Neural progenitor cell (in vitro differentiated cells): ENCODE measurements around the gene PLEKHJ1. TPM values are rescaled to one million over a fixed set of nuclear protein-coding genes. Genes with fewer than 3 reads are reported as not detected.
"Not testable (repeated sequence)": the region's sequence is repeated elsewhere in the genome, so short reads cannot be mapped to it uniquely, and the experiment has no call there.

Source experiments
- DNase-seq: peaks from one replicate; pipeline ENCODE4 v3.0.0-alpha.2; 2016; ENCODE audit warnings: low spot score
- H2AFZ ChIP-seq: fragments of 200-600 bp; sonication (generic); replicated peaks from 2 replicates; pipeline ENCODE4 v1.6.1; 2016; ENCODE audit warnings: antibody characterized with exemption
- H3F3A ChIP-seq: fragments of 200-600 bp; sonication (generic); 2 replicates; pipeline ENCODE4 v1.6.1; 2016; ENCODE audit warnings: antibody characterized with exemption, low read depth
- H3K27ac ChIP-seq: fragments of 200-600 bp; sonication (generic); 2 replicates; pipeline ENCODE4 v1.5.1; 2016; ENCODE audit warnings: mild to moderate bottlenecking
- H3K27me3 ChIP-seq: fragments of 200-600 bp; sonication (generic); 2 replicates; pipeline ENCODE4 v1.6.1; 2016; ENCODE audit warnings: mild to moderate bottlenecking, moderate library complexity
- H3K36me3 ChIP-seq: fragments of 200-600 bp; sonication (generic); 2 replicates; pipeline ENCODE4 v1.5.1; 2016
- H3K4me1 ChIP-seq: fragments of 200-600 bp; sonication (generic); 2 replicates; pipeline ENCODE4 v1.6.1; 2016; ENCODE audit warnings: mixed run types
- H3K4me2 ChIP-seq: fragments of 200-600 bp; sonication (generic); 2 replicates; pipeline ENCODE4 v1.6.1; 2016
- H3K4me3 ChIP-seq: fragments of 200-600 bp; sonication (generic); 2 replicates; pipeline ENCODE4 v1.5.1; 2016
- H3K79me2 ChIP-seq: fragments of 200-600 bp; sonication (generic); 2 replicates; pipeline ENCODE4 v1.6.1; 2016; ENCODE audit warnings: low read depth
- H3K9ac ChIP-seq: fragments of 200-600 bp; sonication (generic); 2 replicates; pipeline ENCODE4 v1.6.1; 2016
- H3K9me3 ChIP-seq: fragments of 200-600 bp; sonication (generic); 2 replicates; pipeline ENCODE4 v1.5.1; 2016; ENCODE audit warnings: low read depth
- H4K20me1 ChIP-seq: fragments of 200-600 bp; sonication (generic); 2 replicates; pipeline ENCODE4 v1.6.1; 2016; ENCODE audit warnings: low read depth
- H3K27ac Mint-ChIP-seq: 3 replicates; pipeline ENCODE4 v1.8.0; 2021; ENCODE audit warnings: mixed read lengths
- H3K27me3 Mint-ChIP-seq: 2 replicates; pipeline ENCODE4 v1.8.0; 2022; ENCODE audit warnings: low read depth, mild to moderate bottlenecking, inconsistent platforms, moderate library complexity, mixed read lengths; ENCODE audit not compliant: insufficient read depth
- H3K36me3 Mint-ChIP-seq: 3 replicates; pipeline ENCODE4 v1.8.0; 2021; ENCODE audit warnings: mixed read lengths
- H3K4me1 Mint-ChIP-seq: 3 replicates; pipeline ENCODE4 v1.8.0; 2021; ENCODE audit warnings: mixed read lengths
- H3K4me3 Mint-ChIP-seq: 3 replicates; pipeline ENCODE4 v1.8.0; 2021; ENCODE audit warnings: mild to moderate bottlenecking, moderate library complexity, mixed read lengths
- H3K9me3 Mint-ChIP-seq: 3 replicates; pipeline ENCODE4 v1.8.0; 2020; ENCODE audit warnings: mixed read lengths
- EZH2 ChIP-seq: fragments of 200-600 bp; sonication (generic); IDR thresholded peaks from 2 replicates; pipeline ENCODE4 v1.6.1; 2017; ENCODE audit warnings: antibody characterized with exemption, mild to moderate bottlenecking, moderate library complexity
- EZH2phosphoT487 ChIP-seq: fragments of 200-600 bp; sonication (generic); IDR thresholded peaks from 2 replicates; pipeline ENCODE4 v1.6.1; 2017; ENCODE audit warnings: antibody characterized with exemption
- total RNA-seq: library from RNA; depleted of rRNA; stranded (reverse); fragments of >200 nt; gene quantifications from 2 replicates; pipeline ENCODE4 v1.2.3, GENCODE V29; 2015; ENCODE audit warnings: low replicate concordance
- TF ChIP-seq, protein P1 (sequence below): fragments of 200-600 bp; sonication (generic); IDR thresholded peaks from 2 replicates; pipeline ENCODE4 v1.5.1; 2017; ENCODE audit warnings: antibody characterized with exemption, mild to moderate bottlenecking

PLEKHJ1 gene
- total RNA-seq, 1 donor from 2014 or later = 77.6 TPM

DNA sequence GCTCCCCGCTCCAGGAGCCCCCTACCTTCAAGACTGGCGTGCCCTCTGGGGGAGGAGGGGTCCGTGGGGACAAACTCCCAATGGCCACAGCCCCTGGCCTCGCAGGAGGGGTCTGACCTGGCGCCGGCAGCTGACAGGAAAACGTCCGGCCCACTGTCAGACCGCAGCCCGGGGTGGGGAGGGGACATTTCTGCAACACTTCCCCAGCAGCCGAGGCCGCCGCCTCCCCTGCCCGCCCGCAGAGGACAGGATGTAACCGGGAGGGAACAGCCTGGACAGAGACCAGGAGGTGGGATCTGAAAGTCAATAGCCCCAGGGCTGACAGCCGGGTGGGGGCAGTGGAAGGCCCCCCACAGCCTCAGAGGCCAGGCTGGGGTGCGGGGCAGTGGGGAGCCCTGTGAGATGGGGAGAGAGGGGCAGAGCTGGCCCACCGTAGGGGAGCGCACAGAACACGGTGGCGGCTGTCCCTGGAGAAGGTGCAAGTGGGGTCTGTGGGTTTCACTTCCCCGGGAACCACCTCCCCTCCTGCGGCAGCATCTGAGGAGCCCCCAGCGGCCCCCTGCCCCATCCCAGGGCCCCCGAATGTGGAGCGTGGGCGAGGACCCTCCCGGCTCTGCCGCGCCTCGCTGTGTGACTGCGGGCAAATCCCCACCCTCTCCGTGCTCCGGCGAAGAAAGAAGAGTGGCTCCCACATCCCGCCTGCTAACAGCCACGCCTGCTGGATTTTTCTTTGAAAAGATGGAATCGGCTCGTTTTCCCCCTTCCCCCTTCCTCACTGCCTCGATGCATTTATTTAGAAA, 46.1 kb upstream of the PLEKHJ1 start, which contains the start of gene PEAK3:
Gene PEAK3 (minus strand): TSS at position 114 of the 800 bp plus-strand sequence. CDS start 1,244 bp downstream, outside the sequence.
- Mint-ChIP-seq H3K4me1 (peaks cover 9% of the 10 kb centered on the region), H3K9me3 (peaks cover 3% of the 10 kb centered on the region), H3K27me3 (peaks cover 10% of the 10 kb centered on the region), H3K36me3 (no peaks in the 10 kb centered on the region), H3K27ac (peak within 1 kb of the TSS; percentile 47), H3K4me3 (peak within 1 kb of the TSS; percentile 71)
- Histone ChIP-seq H3K4me3 (peak within 1 kb of the TSS; percentile 40), H3K9me3 (no peaks in the 10 kb centered on the region), H2AFZ (no peak within 1 kb of the TSS), H3K79me2 (no peaks in the 10 kb centered on the region), H3K4me2 (peak within 1 kb of the TSS; percentile 78), H3F3A (peaks cover 7% of the 10 kb centered on the region), H3K9ac (no peak within 1 kb of the TSS), H4K20me1 (peaks cover 5% of the 10 kb centered on the region), H3K36me3 (no peaks in the 10 kb centered on the region), H3K4me1 (peaks cover 9% of the 10 kb centered on the region), H3K27me3 (peaks cover 59% of the 10 kb centered on the region), H3K27ac (no peak within 1 kb of the TSS)
- DNase-seq = peak; percentile 62
- TF ChIP-seq EZH2phosphoT487 = peak; percentile 39
- peak; percentile 67 for TF ChIP-seq EZH2
- TF ChIP-seq, protein P1, sequence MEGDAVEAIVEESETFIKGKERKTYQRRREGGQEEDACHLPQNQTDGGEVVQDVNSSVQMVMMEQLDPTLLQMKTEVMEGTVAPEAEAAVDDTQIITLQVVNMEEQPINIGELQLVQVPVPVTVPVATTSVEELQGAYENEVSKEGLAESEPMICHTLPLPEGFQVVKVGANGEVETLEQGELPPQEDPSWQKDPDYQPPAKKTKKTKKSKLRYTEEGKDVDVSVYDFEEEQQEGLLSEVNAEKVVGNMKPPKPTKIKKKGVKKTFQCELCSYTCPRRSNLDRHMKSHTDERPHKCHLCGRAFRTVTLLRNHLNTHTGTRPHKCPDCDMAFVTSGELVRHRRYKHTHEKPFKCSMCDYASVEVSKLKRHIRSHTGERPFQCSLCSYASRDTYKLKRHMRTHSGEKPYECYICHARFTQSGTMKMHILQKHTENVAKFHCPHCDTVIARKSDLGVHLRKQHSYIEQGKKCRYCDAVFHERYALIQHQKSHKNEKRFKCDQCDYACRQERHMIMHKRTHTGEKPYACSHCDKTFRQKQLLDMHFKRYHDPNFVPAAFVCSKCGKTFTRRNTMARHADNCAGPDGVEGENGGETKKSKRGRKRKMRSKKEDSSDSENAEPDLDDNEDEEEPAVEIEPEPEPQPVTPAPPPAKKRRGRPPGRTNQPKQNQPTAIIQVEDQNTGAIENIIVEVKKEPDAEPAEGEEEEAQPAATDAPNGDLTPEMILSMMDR = no peak

- H3K27ac Mint-ChIP-seq, H3K36me3 ChIP-seq, DNase-seq, H4K20me1 ChIP-seq, H3K79me2 ChIP-seq, H2AFZ ChIP-seq, H3F3A ChIP-seq, H3K9ac ChIP-seq, H3K4me3 Mint-ChIP-seq, H3K9me3 Mint-ChIP-seq, H3K36me3 Mint-ChIP-seq, H3K27me3 Mint-ChIP-seq, H3K9me3 ChIP-seq, H3K27ac ChIP-seq, H3K4me1 ChIP-seq: not testable (repeated sequence)
- H3K4me3 ChIP-seq = peak overlapping the region; percentile 40
- H3K4me2 ChIP-seq = peak overlapping the region; percentile 78
- H3K27me3 ChIP-seq = peaks cover 51% of the 10 kb centered on the region
- H3K4me1 Mint-ChIP-seq = peaks cover 11% of the 10 kb centered on the region
Observed at GRCh38 chr19:2281265-2282061, 45.3 kb upstream of the PLEKHJ1 start.

- Histone ChIP-seq H3K4me3 (no peak overlapping the region), H3K27me3 (peaks cover 44% of the 10 kb centered on the region), H2AFZ (no peak overlapping the region), H3K27ac (no peak overlapping the region), H3K9ac (no peak overlapping the region), H3K79me2 (no peaks in the 10 kb centered on the region), H3K9me3 (no peaks in the 10 kb centered on the region), H3K4me1 (peaks cover 9% of the 10 kb centered on the region), H3K36me3 (no peaks in the 10 kb centered on the region), H4K20me1 (peaks cover 5% of the 10 kb centered on the region), H3F3A (peaks cover 7% of the 10 kb centered on the region), H3K4me2 (no peak overlapping the region)
- Mint-ChIP-seq H3K27ac (no peak overlapping the region), H3K27me3 (peaks cover 7% of the 10 kb centered on the region), H3K9me3 (no peaks in the 10 kb centered on the region), H3K4me1 (peaks cover 11% of the 10 kb centered on the region), H3K36me3 (no peaks in the 10 kb centered on the region), H3K4me3 (no peak overlapping the region)
- DNase-seq = no peak
- no peak for TF ChIP-seq EZH2
- TF ChIP-seq, protein P1 = no peak
- no peak for TF ChIP-seq EZH2phosphoT487
Observed at GRCh38 chr19:2280633-2281264, 44.6 kb upstream of the PLEKHJ1 start.
